ENCODE data around the gene ANKS1A. TPM values are rescaled to one million over a fixed set of nuclear protein-coding genes. Genes with fewer than 3 reads are reported as not detected.
"Not testable (repeated sequence)": the region's sequence is repeated elsewhere in the genome, so short reads cannot be mapped to it uniquely, and the experiment has no call there.

ANKS1A gene
- total and polyA plus RNA-seq, 10 donors, result 5.1 to 68.9 (median 45.6) TPM

- no peak overlapping the region for H3K4me3 ChIP-seq
- H3K36me3 ChIP-seq, result peaks cover 0 to 98% (median 52%) of the 10 kb centered on the region in 6 donors
- H3K9me3 ChIP-seq, result no peaks in the 10 kb centered on the region
- H3K4me1 ChIP-seq, result peaks cover 0 to 10% (median 0%) of the 10 kb centered on the region in 6 donors
- H3K27me3 ChIP-seq (replicated peaks in 1 of 7), result no peaks in the 10 kb centered on the region
- no peak for DNase-seq
- no peak for TF ChIP-seq POLR2AphosphoS5 (IDR thresholded peaks at IDR 0.05)
- H3K27ac ChIP-seq, result no peak overlapping the region
- intact Hi-C loops (cut with DNase I; ENCODE audit: low total_unique reads), result no loop called here
- 75 to 98% (median 91%) methylated on average over 2 of the region's 2 CpGs for WGBS, 5 donors
Measured at GRCh38 chr6:34990971-34991560, 102.0 kb downstream of the ANKS1A start.

GRCh38 chr6:34992376-34992775 is 103.3 kb downstream of the ANKS1A start:
- 88 to 97% (median 95%) methylated on average over 3 of the region's 3 CpGs for WGBS, 5 donors

GRCh38 chr6:34993213-34993612 is 104.2 kb downstream of the ANKS1A start:
- Histone ChIP-seq H3K4me1 (no peaks in the 10 kb centered on the region), H3K9me3 (peaks cover 0 to 5% (median 0%) of the 10 kb centered on the region in 8 donors), H3K27me3 (replicated peaks in 1 of 7) (no peaks in the 10 kb centered on the region), H3K27ac (no peak overlapping the region), H3K4me3 (no peak overlapping the region), H3K36me3 (peaks cover 0 to 98% (median 50%) of the 10 kb centered on the region in 6 donors)
- TF ChIP-seq POLR2AphosphoS5 (IDR thresholded peaks at IDR 0.05), result no peak
- TF ChIP-seq POLR2A (IDR thresholded peaks at IDR 0.05), result no peak
- TF ChIP-seq CTCF (IDR thresholded peaks at IDR 0.05 in 8 of 11, conservative IDR thresholded peaks at IDR 0.05 in 3 of 11), result no peak
- DNase-seq, result no peak
- intact Hi-C loops (cut with DNase I; ENCODE audit: low total_unique reads), result no loop called here
- 91 to 100% (median 93%) methylated on average over 3 of the region's 3 CpGs for WGBS, 5 donors

More at GRCh38 chr6:34992376-34992775, 103.3 kb downstream of the ANKS1A start:
- no peak for TF ChIP-seq POLR2AphosphoS5 (IDR thresholded peaks at IDR 0.05)
- TF ChIP-seq POLR2A (IDR thresholded peaks at IDR 0.05), result no peak
- no peak for TF ChIP-seq CTCF (IDR thresholded peaks at IDR 0.05 in 8 of 11, conservative IDR thresholded peaks at IDR 0.05 in 3 of 11)
- H3K36me3 ChIP-seq, result peaks cover 0 to 98% (median 52%) of the 10 kb centered on the region in 6 donors
- intact Hi-C loops (cut with DNase I; ENCODE audit: low total_unique reads), result no loop called here
- no peak overlapping the region for H3K4me3 ChIP-seq
- DNase-seq, result no peak
- peaks cover 0 to 1% (median 0%) of the 10 kb centered on the region in 6 donors for H3K4me1 ChIP-seq
- no peak overlapping the region for H3K27ac ChIP-seq
- H3K9me3 ChIP-seq, result peaks cover 0 to 5% (median 0%) of the 10 kb centered on the region in 8 donors
- H3K27me3 ChIP-seq (replicated peaks in 1 of 7), result no peaks in the 10 kb centered on the region

- no peak for DNase-seq
- Histone ChIP-seq H3K4me3 (no peak overlapping the region), H3K4me1 (no peaks in the 10 kb centered on the region), H3K36me3 (peaks cover 0 to 98% (median 38%) of the 10 kb centered on the region in 6 donors), H3K27ac (no peak overlapping the region), H3K9me3 (peaks cover 0 to 5% (median 0%) of the 10 kb centered on the region in 8 donors), H3K27me3 (replicated peaks in 1 of 7) (no peaks in the 10 kb centered on the region)
- TF ChIP-seq CTCF (IDR thresholded peaks at IDR 0.05 in 8 of 11, conservative IDR thresholded peaks at IDR 0.05 in 3 of 11) (no peak), POLR2AphosphoS5 (IDR thresholded peaks at IDR 0.05) (no peak), POLR2A (IDR thresholded peaks at IDR 0.05) (no peak)
- intact Hi-C loops (cut with DNase I; ENCODE audit: low total_unique reads), result no loop called here
- 71 to 96% (median 82%) methylated on average over 6 to 7 of the region's 7 CpGs for WGBS, 5 donors
Measured at GRCh38 chr6:34994693-34995092, 105.6 kb downstream of the ANKS1A start.

- H3K27me3 ChIP-seq (replicated peaks in 1 of 7); H3K4me1 ChIP-seq; DNase-seq; H3K9me3 ChIP-seq; H3K27ac ChIP-seq; intact Hi-C loops (cut with DNase I; ENCODE audit: low total_unique reads); H3K4me3 ChIP-seq: not testable (repeated sequence)
- peaks cover 0 to 85% (median 25%) of the 10 kb centered on the region in 6 donors for H3K36me3 ChIP-seq
- 89 to 96% (median 94%) methylated on average over 8 of the region's 8 CpGs for WGBS, 5 donors
Measured at GRCh38 chr6:34998417-34998816, 109.4 kb downstream of the ANKS1A start.

GRCh38 chr6:34999153-34999552 is 110.1 kb downstream of the ANKS1A start:
- 91 to 99% (median 97%) methylated on average over 7 of the region's 7 CpGs for WGBS, 5 donors
- intact Hi-C loops (cut with DNase I; ENCODE audit: low total_unique reads), result not testable (repeated sequence)
- H3K36me3 ChIP-seq, result peaks cover 0 to 85% (median 19%) of the 10 kb centered on the region in 6 donors

GRCh38 chr6:34999962-35000361 is 110.9 kb downstream of the ANKS1A start:
- H3K27me3 ChIP-seq (replicated peaks in 1 of 7); intact Hi-C loops (cut with DNase I; ENCODE audit: low total_unique reads); H3K27ac ChIP-seq; H3K4me1 ChIP-seq; H3K9me3 ChIP-seq; DNase-seq; H3K4me3 ChIP-seq: not testable (repeated sequence)
- H3K36me3 ChIP-seq, result peaks cover 0 to 85% (median 10%) of the 10 kb centered on the region in 6 donors
- WGBS, 5 donors, result 68 to 83% (median 78%) methylated on average over 4 of the region's 4 CpGs

More at GRCh38 chr6:34999153-34999552, 110.1 kb downstream of the ANKS1A start:
- not testable (repeated sequence) for H3K4me3 ChIP-seq; H3K27ac ChIP-seq; H3K9me3 ChIP-seq; DNase-seq; H3K27me3 ChIP-seq (replicated peaks in 1 of 7); H3K4me1 ChIP-seq

- H3K27me3 ChIP-seq (replicated peaks in 1 of 7); intact Hi-C loops (cut with DNase I; ENCODE audit: low total_unique reads); H3K4me3 ChIP-seq; H3K4me1 ChIP-seq; H3K9me3 ChIP-seq; DNase-seq; H3K27ac ChIP-seq: not testable (repeated sequence)
- peaks cover 0 to 82% (median 8%) of the 10 kb centered on the region in 6 donors for H3K36me3 ChIP-seq
- 93 to 98% (median 96%) methylated on average over 6 of the region's 6 CpGs for WGBS, 5 donors
Measured at GRCh38 chr6:35001349-35001748, 112.3 kb downstream of the ANKS1A start.
